ENCODE results near the gene PAGE4. TPM values are rescaled to one million over a fixed set of nuclear protein-coding genes. Genes with fewer than 3 reads are reported as not detected.

PAGE4 gene
- total and polyA plus RNA-seq, 8 donors = 0.59 TPM; not detected in 7

- intact Hi-C loops (cut with DNase I) = no loop called here
- no peak for ATAC-seq
Observed at GRCh38 chrX:49850028-49850427, 20.9 kb downstream of the PAGE4 start.

DNA sequence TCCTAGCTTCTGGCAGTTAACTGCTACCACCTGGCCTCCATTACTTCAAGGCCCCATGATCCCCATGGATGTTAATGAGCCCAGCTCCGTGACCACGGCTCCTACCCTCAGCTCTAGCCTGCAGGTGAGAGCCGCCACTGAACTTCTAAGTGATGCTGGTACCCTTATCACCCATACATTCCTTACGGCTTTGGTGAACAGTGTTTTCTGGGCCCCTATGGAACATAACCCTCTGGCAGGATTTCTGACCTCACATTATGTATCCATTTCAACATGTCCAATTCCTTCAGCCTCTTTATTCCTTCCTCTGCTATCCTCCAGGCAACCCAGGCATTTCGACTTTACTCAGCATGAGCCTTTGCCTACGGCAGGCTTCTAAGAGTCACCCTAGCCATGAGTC lies 24.6 kb downstream of the PAGE4 start:
- intact Hi-C loops (cut with DNase I) = no loop called here
- Histone ChIP-seq H3K4me1 (no peaks in the 10 kb centered on the region), H3K27me3 (no peaks in the 10 kb centered on the region), H3K4me3 (no peak overlapping the region), H3K9me3 (no peaks in the 10 kb centered on the region), H3K36me3 (no peaks in the 10 kb centered on the region), H3K27ac (no peak overlapping the region)
- DNase-seq (no peak), ATAC-seq (no peak)
- no peak for TF ChIP-seq CTCF (IDR thresholded peaks at IDR 0.05)

More at GRCh38 chrX:49850028-49850427, 20.9 kb downstream of the PAGE4 start:
- Histone ChIP-seq H3K27ac (no peak overlapping the region), H3K36me3 (no peaks in the 10 kb centered on the region), H3K4me3 (no peak overlapping the region), H3K27me3 (no peaks in the 10 kb centered on the region), H3K4me1 (no peaks in the 10 kb centered on the region), H3K9me3 (no peaks in the 10 kb centered on the region)
- TF ChIP-seq CTCF (IDR thresholded peaks at IDR 0.05) = no peak
- no peak for DNase-seq

- no peak for TF ChIP-seq CTCF (IDR thresholded peaks at IDR 0.05)
- peak; percentile 87 for ATAC-seq
- intact Hi-C loops (cut with DNase I) = no loop called here
- H3K27ac ChIP-seq = peak overlapping the region in 1 of 2 donors; percentile 33
- H3K4me3 ChIP-seq = no peak overlapping the region
- no peak for DNase-seq
- no peaks in the 10 kb centered on the region for H3K9me3 ChIP-seq
- no peaks in the 10 kb centered on the region for H3K4me1 ChIP-seq
- no peaks in the 10 kb centered on the region for H3K36me3 ChIP-seq
- no peaks in the 10 kb centered on the region for H3K27me3 ChIP-seq
Observed at GRCh38 chrX:49856819-49857218, 27.7 kb downstream of the PAGE4 start.

- no peak overlapping the region for H3K4me3 ChIP-seq
- no peaks in the 10 kb centered on the region for H3K36me3 ChIP-seq
- H3K27ac ChIP-seq = no peak overlapping the region
- DNase-seq = no peak
- no peaks in the 10 kb centered on the region for H3K4me1 ChIP-seq
- no peaks in the 10 kb centered on the region for H3K9me3 ChIP-seq
- no peak for ATAC-seq
- intact Hi-C loops (cut with DNase I) = no loop called here
- TF ChIP-seq CTCF (IDR thresholded peaks at IDR 0.05) = no peak
- no peaks in the 10 kb centered on the region for H3K27me3 ChIP-seq
Observed at GRCh38 chrX:49858341-49858740, 29.2 kb downstream of the PAGE4 start.

GRCh38 chrX:49859491-49859890 lies 30.4 kb downstream of the PAGE4 start:
- no peaks in the 10 kb centered on the region for H3K27me3 ChIP-seq
- intact Hi-C loops (cut with DNase I) = no loop called here
- H3K4me3 ChIP-seq = no peak overlapping the region
- H3K9me3 ChIP-seq = no peaks in the 10 kb centered on the region
- TF ChIP-seq CTCF (IDR thresholded peaks at IDR 0.05) = no peak
- no peak for DNase-seq
- H3K4me1 ChIP-seq = no peaks in the 10 kb centered on the region
- H3K36me3 ChIP-seq = no peaks in the 10 kb centered on the region
- no peak overlapping the region for H3K27ac ChIP-seq
- no peak for ATAC-seq

Data from left lung (tissue), 10 donors.